Stimulated activated naive B cell treated with anti-CD40 and anti-IgM and Interleukin-4, amounts not matched to agents 10 μg/mL and 1 μg/mL and 100 μg/mL, for 72 hours (primary cell): Measurements from ENCODE around the gene HSPA12B.

Experiments used
- ATAC-seq, 2 donors: fragments of 150-1000 bp; cut with Tn5 transposase; replicated peaks; 2 replicates each; pipeline ENCODE4 v1.10.0; 2021; ENCODE audit warnings: moderate library complexity in 1 of 2
- DNase-seq: peaks from one replicate; pipeline ENCODE4 v3.0.0; 2021
- H3K27ac Mint-ChIP-seq: one replicate; pipeline ENCODE4 v1.8.0; 2022; ENCODE audit warnings: mild to moderate bottlenecking, mixed read lengths
- H3K27me3 Mint-ChIP-seq, 2 donors: one replicate each; pipeline ENCODE4 v1.8.0; 2022; ENCODE audit warnings: mixed read lengths in 2 of 2
- H3K36me3 Mint-ChIP-seq, 2 donors: one replicate each; pipeline ENCODE4 v1.8.0; 2022; ENCODE audit warnings: mixed read lengths in 2 of 2, mild to moderate bottlenecking in 1 of 2
- H3K4me1 Mint-ChIP-seq, 2 donors: one replicate each; pipeline ENCODE4 v1.8.0; 2022; ENCODE audit warnings: mixed read lengths in 2 of 2, mild to moderate bottlenecking in 1 of 2
- H3K4me3 Mint-ChIP-seq, 2 donors: one replicate each; pipeline ENCODE4 v1.8.0; 2022; ENCODE audit warnings: mild to moderate bottlenecking in 2 of 2, mixed read lengths in 2 of 2, moderate library complexity in 1 of 2
- H3K9me3 Mint-ChIP-seq, 2 donors: one replicate each; pipeline ENCODE4 v1.8.0; 2022; ENCODE audit warnings: mixed read lengths in 2 of 2, mild to moderate bottlenecking in 1 of 2

HSPA12B gene

DNA sequence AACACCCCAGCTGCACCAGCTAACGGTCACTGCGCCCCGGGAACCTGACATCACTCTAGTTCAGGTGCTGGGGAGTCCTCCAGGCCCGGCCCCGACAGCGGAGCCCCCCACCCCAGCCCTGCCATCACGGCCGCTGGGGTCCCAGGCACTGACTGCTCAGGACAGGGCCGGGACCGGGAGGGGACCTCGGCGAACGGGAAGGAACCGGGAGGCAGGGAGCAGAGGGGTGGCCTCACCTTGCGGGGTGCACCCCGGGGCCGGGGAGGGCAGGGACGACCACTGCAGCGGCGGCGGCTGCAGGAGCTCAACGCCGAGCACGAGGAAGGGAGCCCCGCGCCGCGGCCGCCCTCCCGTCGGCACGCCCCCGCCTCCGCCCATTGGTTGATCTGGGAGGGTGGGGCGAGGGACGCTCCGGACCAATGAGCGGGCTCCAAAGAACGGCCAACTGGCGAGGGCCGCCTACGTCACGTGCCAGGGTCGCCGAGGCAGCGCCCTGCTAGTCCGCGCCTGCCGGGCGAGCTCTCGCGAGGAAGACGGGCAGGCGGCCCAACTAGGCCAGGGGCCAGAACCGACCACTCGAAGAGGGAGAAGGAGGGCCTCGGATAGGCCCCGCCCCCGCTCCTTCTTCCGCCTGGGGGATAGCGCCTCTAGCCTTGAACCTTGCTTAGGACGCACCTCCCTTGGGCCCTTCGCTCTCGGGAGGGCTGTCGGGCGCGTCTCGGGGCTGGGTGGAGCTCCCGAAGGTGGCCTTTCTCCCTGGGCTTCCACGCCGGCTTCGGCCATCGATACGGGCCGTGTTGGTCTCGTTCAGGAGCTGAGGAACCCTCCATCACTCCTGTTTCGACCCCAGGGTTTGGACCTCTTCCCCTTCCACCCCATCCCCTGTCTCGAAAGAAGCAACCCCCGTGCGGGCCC lies 35.2 kb downstream of the HSPA12B start, which contains the start of gene ADISSP:
Gene ADISSP, minus strand, starts transcription at position 327 of the 915 bp plus-strand sequence. CDS start 7,653 bp downstream, outside the sequence.
- DNase-seq (peak; percentile 99), ATAC-seq (peak; percentile 92 to 93)
- Mint-ChIP-seq H3K36me3 (peaks cover 0 to 3% of the 10 kb centered on the region in 2 donors), H3K27ac (peak within 1 kb of the TSS; percentile 98), H3K4me3 (peak within 1 kb of the TSS; percentile 89 to 94), H3K9me3 (no peaks in the 10 kb centered on the region), H3K27me3 (no peaks in the 10 kb centered on the region), H3K4me1 (peaks cover 38 to 50% of the 10 kb centered on the region in 2 donors)

DNA sequence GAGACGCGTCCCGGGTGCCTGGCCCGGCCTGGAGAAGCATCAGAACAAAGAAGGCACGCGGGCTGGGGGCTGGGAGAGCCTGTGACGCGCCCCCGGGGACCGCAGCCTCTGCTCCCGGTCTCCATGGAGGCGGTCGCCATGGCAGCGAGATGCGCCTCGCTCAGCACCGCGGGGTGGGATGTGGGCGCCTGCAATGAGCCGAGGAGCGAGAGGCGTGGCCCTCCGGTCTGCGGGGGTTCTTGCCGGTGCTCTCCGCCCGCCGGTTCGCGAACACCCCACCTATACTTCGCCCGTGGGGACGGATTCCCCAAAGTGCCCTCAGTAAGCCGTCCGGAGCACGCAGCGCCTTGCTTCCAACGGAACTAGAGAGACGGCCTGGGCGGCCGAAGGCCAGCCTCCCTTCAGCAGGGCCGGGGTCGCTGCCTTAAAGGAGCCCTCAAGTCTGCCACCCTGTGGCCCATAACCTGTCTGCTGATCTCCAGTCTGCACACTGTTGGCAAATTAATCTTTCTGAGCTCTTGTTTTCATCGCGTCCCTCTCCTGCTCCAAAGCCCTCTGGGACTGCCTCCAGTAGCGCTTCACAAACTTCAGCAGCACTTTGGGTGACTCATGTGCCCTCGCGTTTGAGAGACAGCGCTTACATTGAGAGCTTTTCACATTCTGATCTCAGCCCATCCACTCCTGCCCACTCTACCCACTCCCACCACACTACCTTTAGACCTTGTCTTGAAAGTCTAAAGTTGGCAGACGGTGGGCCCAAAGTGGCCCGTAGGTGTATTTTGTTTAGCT lies 36.1 kb downstream of the HSPA12B start:
- H3K9me3 Mint-ChIP-seq, result no peaks in the 10 kb centered on the region
- H3K36me3 Mint-ChIP-seq, result peaks cover 0 to 3% of the 10 kb centered on the region in 2 donors
- DNase-seq, result peak; percentile 74
- no peaks in the 10 kb centered on the region for H3K27me3 Mint-ChIP-seq
- H3K27ac Mint-ChIP-seq, result peak overlapping the region; percentile 98
- peak overlapping the region; percentile 89 to 94 for H3K4me3 Mint-ChIP-seq
- H3K4me1 Mint-ChIP-seq, result peaks cover 38 to 49% of the 10 kb centered on the region in 2 donors
- ATAC-seq, result peak; percentile 63 to 64

DNA sequence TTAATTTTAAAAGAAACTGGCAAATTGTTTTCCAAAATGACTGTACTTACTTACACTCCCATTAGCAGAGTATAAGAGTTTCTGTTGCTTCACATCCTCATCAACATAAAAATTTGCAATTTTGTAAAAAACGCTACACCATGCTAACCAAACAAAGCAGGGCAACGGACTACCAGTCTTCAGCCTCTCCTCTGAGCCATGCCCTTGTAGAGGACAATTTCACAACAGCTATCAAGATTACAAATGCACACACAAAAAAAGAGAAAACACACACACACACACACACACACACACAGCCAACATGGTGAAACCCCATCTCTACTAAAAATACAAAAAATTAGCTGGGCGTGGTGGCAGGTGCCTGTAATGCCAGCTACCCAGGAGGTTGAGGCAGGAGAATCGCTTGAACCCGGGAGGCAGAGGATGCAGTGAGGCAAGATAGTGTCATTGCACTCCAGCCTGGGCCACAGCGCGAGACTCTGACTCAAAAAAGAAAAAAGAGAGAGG lies 39.1 kb downstream of the HSPA12B start:
- Mint-ChIP-seq H3K4me3 (no peak overlapping the region), H3K27ac (no peak overlapping the region), H3K9me3 (no peaks in the 10 kb centered on the region), H3K27me3 (no peaks in the 10 kb centered on the region), H3K4me1 (peaks cover 11 to 19% of the 10 kb centered on the region in 2 donors), H3K36me3 (no peaks in the 10 kb centered on the region)
- ATAC-seq (no peak), DNase-seq (no peak)

DNA sequence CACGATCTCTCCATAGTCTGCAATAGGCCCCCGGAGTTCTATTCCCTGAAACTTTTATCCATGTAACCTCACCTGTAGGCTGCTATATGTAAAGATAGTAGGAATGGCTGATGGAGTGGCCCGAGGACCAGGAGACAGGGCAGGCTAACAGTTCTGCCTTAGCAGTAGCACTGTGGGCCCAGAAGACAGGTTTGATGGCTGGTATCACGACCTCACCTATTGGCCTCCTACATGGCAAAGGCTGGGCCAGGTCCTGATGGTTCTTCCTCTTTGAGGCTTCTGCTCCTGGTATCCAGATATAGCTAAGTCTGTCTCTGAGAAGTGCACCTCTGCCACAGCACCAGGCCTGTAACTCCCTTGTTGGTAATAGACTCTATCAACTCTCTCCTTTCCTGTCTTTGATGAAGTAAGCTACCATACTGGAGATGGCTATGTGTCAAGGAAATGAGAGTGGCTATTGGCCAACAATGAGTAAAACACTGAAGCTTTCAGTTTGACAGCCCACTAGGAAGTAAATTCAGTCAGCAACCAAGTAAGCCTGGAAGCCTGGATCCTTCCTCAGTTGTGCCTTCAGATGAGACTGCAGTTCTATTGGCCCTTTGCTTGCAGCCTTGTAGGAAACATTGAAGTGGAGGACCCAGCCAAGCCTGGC lies 43.1 kb downstream of the HSPA12B start:
- Mint-ChIP-seq H3K9me3 (no peaks in the 10 kb centered on the region), H3K27me3 (peaks cover 8 to 17% of the 10 kb centered on the region in 2 donors), H3K4me3 (no peak overlapping the region), H3K36me3 (no peaks in the 10 kb centered on the region), H3K4me1 (peaks cover 23 to 31% of the 10 kb centered on the region in 2 donors), H3K27ac (no peak overlapping the region)
- ATAC-seq (no peak), DNase-seq (no peak)

DNA sequence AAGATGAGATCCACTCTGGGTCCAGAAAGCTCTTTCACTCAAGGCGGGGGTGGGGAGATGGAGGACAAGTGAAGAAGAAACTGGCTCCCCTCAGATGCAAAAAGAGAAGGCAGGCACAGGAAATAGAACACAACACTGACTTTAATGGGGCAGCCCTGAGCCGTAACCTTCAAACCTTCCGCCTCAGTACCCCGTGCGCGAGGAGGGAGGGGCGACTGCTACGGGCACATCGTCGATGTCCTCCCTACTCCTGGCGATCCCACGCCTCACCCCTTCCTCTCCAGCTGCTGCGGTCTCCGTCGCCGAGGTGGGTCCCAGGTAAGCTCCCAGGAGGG lies 44.9 kb downstream of the HSPA12B start:
- H3K27ac Mint-ChIP-seq, result peak overlapping the region; percentile 92
- peak; percentile 64 to 69 for ATAC-seq

DNA sequence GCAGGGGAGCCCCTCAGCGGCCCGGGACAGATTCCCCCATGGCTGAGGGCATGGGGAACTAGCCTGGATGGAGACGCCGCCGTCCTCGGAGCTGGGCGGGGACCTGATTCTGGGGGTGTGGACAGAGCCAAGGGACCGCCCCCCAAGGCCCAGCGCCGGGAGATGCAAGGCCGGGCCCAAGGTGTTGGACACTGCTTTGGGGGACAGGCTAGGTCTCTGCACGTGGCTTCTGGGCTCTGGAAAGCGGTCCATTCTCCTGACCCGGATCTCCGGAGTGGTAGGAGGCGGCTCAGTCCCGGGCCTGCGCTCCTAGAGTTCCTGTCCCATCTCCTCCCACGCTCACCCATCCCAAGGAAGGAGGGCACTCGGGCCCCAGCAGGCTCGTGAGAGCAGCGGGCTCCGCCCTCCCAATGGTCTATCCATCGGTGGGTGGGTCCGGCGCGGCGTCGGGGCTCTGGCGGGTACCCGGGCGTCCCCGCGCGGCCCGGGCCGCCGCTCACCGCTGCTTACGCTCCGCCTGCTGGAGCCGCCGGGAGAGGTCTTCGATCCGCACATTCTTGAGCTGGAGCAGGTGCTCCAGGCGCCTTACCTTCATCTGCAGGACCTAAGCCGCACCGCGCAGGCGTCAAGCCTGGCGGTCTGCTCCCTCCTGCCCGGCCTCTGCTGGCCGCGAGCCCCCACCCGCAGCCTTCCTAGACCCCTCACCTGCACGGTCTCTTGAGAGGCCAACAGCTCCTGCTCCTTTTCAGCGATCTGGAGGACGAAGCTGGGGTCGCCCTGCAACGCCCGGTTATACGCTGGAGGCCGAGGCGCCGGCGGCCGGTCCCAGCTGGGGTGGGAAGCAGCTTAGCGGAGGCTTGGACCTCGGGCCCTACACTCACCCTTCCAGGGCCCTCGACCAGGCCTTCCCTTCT lies 45.5 kb downstream of the HSPA12B start:
- Mint-ChIP-seq H3K4me1 (peaks cover 34 to 47% of the 10 kb centered on the region in 2 donors), H3K4me3 (peak overlapping the region; percentile 90 to 95), H3K27ac (peak overlapping the region; percentile 92), H3K9me3 (no peaks in the 10 kb centered on the region), H3K27me3 (peaks cover 8 to 17% of the 10 kb centered on the region in 2 donors), H3K36me3 (no peaks in the 10 kb centered on the region)
- DNase-seq (peak; percentile 47), ATAC-seq (peak; percentile 79 to 84)

More for the DNA sequence above, 44.9 kb downstream of the HSPA12B start:
- no peak for DNase-seq
- Mint-ChIP-seq H3K4me3 (peak overlapping the region; percentile 90 to 95), H3K36me3 (no peaks in the 10 kb centered on the region), H3K27me3 (peaks cover 8 to 17% of the 10 kb centered on the region in 2 donors), H3K4me1 (peaks cover 32 to 47% of the 10 kb centered on the region in 2 donors), H3K9me3 (no peaks in the 10 kb centered on the region)

DNA sequence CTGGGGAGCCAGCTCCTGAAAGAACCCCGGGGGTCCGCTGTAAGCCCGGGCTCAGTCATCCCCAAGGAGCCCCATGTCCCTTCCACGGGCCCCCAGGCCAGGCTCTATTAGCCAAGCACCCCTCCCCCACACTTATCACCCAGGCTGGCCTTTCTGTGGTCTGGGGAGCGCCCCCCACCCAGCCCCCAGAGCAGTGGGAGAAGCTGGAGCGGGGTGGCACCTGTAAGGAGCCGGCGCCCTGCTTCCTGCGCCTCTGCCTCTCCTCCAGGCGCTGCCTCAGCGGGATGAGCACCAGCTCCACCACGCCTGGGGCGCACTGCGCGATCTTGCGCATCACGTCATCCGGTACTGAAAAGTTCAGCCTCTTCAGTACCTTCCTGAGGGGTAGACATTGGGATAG lies 46.5 kb downstream of the HSPA12B start:
- H3K4me1 Mint-ChIP-seq, result peaks cover 37 to 54% of the 10 kb centered on the region in 2 donors
- DNase-seq (no peak), ATAC-seq (no peak)
- peak overlapping the region; percentile 35 to 95 for H3K4me3 Mint-ChIP-seq
- peaks cover 0 to 5% of the 10 kb centered on the region in 2 donors for H3K36me3 Mint-ChIP-seq
- no peaks in the 10 kb centered on the region for H3K9me3 Mint-ChIP-seq
- peaks cover 8 to 17% of the 10 kb centered on the region in 2 donors for H3K27me3 Mint-ChIP-seq
- H3K27ac Mint-ChIP-seq, result no peak overlapping the region

DNA sequence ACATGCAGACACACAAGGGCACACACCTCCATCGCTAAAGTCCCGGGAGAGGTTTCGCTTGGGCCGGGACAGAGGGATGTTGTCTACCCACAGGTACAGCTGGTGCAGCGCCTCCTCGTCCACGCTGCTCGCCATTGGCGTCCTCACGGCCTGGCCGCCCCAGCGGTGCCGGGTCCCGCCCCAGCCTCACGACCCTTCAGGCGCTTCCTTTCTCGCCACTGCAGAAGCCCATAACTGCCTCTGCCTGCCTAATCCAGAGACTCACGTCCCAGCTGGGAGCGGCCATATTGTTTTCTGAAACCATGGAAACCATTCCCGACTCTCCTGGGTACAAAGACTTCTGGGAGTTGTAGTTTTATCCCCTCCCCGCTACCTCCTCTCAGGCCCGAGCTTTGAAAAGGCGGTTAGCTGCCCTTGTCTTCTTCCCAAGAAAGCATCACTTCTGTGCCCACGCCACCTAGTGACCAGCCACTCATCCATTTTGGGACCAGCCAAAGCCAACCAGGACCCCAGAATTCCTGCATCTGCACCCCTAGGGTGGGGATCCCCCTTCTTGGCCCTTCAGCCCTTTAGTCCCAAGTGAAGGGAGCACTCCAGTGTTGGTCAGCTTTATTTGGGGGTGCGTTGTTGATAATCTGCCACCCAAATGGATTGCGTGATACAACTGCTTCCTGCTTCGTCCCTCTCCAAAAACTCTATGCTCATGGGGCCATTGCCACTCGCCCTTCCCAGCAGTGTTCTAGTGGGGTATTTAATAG lies 48.8 kb downstream of the HSPA12B start, which contains the start of gene SPEF1:
Gene SPEF1, minus strand, starts transcription at position 296 of the 758 bp plus-strand sequence. Its CDS starts 161 bp downstream, at position 135.
- peak; percentile 56 to 67 for ATAC-seq
- Mint-ChIP-seq H3K27me3 (peaks cover 8 to 17% of the 10 kb centered on the region in 2 donors), H3K9me3 (no peaks in the 10 kb centered on the region), H3K27ac (peak within 1 kb of the TSS; percentile 48), H3K4me3 (peak within 1 kb of the TSS; percentile 84), H3K36me3 (peaks cover 9 to 16% of the 10 kb centered on the region in 2 donors), H3K4me1 (peaks cover 45 to 69% of the 10 kb centered on the region in 2 donors)
- DNase-seq, result peak; percentile 44

DNA sequence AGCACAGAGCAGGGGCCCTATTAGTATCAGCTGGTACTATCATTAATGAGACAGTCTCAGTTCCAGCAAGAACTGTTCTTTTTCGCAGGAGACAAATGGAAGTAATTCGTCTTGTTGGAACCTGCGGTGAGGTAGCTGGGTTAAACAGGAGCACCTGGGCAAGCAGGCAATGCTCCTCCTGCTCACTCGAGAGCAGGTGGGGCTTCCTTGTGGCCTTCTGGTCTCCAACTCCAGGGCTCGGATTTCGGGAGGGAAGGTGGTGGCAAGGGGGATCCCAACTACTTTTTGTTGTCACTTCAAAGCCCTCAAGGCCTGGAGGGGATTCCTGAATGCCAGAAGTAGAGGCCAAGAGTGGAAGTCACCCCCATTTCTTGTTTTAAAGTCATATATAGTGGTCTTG lies 50.1 kb downstream of the HSPA12B start:
- Mint-ChIP-seq H3K4me3 (no peak overlapping the region), H3K9me3 (no peaks in the 10 kb centered on the region), H3K27ac (peak overlapping the region; percentile 25), H3K4me1 (peaks cover 40 to 63% of the 10 kb centered on the region in 2 donors), H3K27me3 (peaks cover 8 to 17% of the 10 kb centered on the region in 2 donors), H3K36me3 (peaks cover 9 to 16% of the 10 kb centered on the region in 2 donors)
- DNase-seq (no peak), ATAC-seq (no peak)

DNA sequence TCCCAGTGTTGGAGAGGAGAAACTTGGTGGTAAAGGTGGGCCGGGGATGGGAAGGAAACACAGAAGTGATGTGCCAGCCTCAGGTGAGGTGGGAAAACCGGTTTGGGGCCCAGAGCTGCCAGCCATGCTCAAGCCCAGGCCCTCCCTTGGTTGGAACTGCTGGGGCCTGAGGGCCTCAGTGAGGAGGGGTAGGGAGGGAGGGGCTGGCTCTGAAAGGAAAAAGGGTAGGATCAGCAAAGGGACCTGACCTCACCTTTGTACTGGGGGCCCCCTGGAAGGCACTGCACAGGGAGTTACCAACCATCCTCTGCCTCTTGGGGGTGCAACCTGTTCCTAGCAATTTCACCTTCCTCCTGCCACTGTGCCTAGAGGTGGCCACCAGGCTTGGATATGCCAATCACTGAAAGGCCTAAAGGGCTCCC lies 50.6 kb downstream of the HSPA12B start:
- Mint-ChIP-seq H3K4me1 (peaks cover 41 to 65% of the 10 kb centered on the region in 2 donors), H3K9me3 (no peaks in the 10 kb centered on the region), H3K36me3 (peaks cover 9 to 16% of the 10 kb centered on the region in 2 donors), H3K27me3 (peaks cover 8 to 17% of the 10 kb centered on the region in 2 donors), H3K27ac (peak overlapping the region; percentile 25), H3K4me3 (no peak overlapping the region)
- no peak for ATAC-seq
- no peak for DNase-seq

DNA sequence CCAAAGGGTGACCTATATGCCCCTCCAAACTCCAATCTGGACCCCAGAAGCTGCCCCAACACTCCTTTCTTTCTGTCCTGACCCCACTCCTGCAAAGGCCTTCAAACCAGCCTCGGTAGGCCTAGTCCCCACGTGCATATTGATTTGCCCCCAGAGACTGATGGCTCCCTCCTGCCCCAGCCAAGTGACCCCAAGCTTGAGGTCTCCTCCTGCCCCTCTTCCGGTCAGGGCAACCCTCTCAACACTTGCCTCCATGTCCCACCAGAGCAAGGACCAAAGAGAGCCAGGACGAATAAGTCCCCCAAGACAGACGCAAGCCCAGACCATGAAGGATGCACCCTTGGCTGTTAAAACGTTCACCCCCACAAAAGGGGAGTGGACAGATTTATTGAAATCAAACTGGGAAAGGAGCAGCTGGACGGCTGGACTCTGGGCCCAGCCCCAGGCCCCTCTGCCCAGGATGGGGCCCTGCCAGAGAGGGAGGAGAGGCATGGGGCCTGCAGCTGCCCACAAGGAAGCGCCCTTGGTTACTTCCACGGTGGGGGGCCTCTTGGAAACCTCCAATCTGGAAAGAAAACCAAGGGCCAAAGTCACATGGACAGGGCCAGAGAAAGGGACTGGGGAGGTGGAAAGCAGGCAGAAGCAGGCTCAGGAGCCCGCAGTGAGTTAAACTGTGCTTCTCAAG lies 51.2 kb downstream of the HSPA12B start:
- H3K36me3 Mint-ChIP-seq, result peaks cover 9 to 16% of the 10 kb centered on the region in 2 donors

More for the DNA sequence above, 51.2 kb downstream of the HSPA12B start:
- Mint-ChIP-seq H3K4me3 (no peak overlapping the region), H3K27me3 (peaks cover 8 to 11% of the 10 kb centered on the region in 2 donors), H3K9me3 (no peaks in the 10 kb centered on the region), H3K27ac (peak overlapping the region; percentile 60), H3K4me1 (peaks cover 39 to 61% of the 10 kb centered on the region in 2 donors)
- ATAC-seq, result no peak
- no peak for DNase-seq
